ENCODE results near the gene PRC1.
A peak's percentile ranks its signal among the peaks of the same experiment; 100 is the strongest.

The PRC1 gene

DNA sequence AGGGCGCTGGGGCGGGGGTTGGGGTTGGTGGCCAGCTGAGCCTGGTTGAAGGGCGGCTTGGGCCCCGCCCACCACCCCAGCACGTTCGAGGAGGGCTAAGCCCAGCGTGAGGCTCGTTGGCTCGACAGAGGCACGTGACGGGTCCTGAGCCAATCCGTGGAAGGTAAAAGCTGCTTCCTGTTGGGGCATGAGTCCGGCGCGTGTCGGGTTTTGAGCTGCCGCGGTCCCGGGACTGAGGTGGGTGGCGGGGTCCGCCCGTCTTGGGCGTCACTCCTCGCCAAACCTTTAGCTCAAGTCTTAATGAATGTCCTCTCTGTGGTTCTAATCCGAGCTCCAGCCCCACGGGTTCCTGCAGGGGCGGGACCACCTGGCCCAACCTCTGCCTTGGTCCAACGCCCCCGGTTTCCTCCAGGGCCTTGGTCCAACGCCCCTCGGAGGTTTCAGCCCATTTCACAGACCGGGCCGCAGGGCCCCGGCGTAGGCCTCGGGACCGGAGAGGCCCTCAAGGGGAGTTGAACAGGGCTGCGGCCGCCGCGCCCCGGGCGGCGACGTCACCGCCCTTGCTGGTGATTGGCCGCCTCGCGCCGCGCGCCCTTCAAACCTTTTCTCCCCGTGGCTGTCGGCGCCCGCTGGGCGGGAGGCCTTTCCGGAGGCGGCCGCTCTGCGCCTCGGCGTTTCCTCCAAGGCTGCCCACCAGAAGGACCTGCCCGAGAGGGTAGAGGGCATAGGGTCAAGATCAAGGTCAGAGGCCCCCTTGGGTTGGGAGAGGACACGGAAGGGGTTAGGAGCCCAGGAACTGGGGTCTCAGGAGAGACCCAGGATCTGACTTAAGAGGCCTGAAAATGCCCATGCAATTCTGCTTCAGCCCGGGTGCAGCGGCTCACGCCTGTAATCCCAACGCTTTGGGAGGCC is 39.4 kb downstream of the PRC1 start, which contains the start of gene RCCD1:
Gene RCCD1 (plus strand): TSS at position 173 of the 912 bp plus-strand sequence. CDS start 1,851 bp downstream, outside the sequence.
- peak; percentile 72 to 76 (median 74) for DNase-seq

DNA sequence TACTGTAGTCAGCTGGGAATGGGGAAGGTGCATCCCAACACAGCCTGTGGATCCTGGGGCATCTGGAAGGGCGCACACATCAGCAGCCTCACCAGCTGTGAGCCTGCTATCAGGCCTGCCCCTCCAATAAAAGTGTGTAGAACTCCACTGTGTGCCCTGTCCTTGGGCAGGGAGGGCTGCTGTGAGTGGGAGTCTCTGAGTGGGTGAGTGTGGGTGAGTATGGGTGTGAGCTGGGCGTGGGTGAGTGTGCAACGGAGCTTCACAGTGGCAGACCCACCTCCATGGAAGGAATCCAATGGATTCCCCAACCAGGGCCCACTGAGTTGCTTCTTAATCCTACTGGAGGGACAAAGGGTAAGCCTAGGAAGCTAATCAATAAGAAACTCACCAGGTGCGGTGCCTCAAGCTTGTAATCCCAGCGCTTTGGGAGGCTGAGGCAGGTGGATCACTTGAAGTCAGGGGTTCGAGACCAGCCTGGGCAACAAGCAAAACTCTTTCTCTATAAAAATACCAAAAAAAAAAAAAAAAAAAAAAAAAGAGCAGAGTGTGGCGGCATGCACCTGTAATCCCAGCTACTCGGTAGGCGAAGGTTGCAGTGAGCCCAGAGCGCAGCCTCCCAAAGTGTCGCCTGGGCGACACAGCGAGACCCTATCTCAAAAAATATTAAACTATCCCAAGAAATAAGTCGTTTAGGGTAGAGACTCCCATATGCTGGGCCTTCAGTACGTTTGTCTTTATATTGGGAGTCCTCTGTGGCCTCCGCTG is 40.2 kb downstream of the PRC1 start:
- no peak for DNase-seq

DNA sequence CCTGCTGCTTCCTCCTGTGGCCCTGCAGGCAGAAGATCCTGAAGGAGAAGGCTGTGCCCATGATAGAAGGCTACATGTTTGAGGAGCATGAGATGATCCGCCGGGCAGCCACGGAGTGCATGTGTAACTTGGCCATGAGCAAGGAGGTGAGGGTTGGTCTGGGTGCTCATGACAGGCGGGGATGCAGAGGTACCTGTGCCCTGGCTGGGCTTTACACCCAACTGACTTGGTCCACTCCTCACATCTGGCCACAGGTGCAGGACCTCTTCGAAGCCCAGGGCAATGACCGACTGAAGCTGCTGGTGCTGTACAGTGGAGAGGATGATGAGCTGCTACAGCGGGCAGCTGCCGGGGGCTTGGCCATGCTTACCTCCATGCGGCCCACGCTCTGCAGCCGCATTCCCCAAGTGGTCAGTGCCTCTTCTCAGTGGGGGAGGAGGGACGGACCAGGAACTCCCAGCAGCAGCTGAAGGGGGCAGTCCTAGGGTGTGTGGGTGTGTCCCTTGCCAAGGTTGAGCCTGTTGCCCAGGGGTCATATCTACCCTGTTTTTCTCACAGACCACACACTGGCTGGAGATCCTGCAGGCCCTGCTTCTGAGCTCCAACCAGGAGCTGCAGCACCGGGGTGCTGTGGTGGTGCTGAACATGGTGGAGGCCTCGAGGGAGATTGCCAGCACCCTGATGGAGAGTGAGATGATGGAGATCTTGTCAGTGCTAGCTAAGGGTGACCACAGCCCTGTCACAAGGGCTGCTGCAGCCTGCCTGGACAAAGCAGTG is 41.2 kb downstream of the PRC1 start:
- DNase-seq: no peak

DNA sequence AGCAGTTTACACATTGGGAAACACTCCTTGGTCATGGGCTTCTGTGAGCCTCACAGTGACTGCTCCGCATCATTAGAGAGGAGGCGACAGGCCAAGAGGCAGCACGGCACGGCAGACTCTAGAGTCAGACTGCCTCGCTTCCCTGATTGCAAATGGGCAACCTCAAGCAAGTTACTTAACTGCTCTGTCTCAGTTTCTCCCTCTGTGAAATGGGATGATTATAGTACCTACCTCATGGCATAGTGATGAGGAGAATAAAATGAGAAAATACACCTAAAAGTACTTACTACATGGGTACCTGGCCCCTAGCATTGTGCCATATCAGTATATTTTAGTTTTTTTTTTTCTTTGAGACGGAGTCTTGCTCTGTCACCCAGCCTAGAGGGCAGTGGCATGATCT is 43.7 kb downstream of the PRC1 start:
- no peak for DNase-seq

DNA sequence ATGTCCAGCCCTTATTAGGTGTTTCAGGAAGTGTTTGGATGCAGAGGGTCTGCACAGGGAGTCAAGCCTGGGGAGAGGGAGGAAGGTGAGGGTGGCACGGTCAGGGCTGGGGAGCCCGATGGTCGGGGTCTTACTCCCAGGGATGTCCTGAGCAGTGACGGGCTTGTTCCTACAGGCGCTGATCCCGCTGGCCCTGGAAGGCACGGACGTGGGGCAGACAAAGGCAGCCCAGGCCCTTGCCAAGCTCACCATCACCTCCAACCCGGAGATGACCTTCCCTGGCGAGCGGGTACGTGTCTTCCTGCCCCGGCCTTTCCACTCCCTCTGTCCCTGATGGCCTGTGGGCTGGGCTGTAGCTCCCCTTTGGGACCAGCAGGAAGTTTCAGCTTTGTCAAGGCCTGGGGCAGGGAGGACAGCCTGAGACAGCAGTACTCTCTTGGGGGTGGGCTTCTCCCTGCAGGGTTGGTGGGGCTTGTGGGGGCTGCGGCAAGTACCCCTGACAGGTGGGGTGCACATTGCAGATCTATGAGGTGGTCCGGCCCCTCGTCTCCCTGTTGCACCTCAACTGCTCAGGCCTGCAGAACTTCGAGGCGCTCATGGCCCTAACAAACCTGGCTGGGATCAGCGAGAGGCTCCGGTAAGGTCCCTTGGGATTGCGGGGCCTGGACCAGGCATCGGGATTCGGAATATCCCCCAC is 44.2 kb downstream of the PRC1 start:
- no peak for DNase-seq

DNA sequence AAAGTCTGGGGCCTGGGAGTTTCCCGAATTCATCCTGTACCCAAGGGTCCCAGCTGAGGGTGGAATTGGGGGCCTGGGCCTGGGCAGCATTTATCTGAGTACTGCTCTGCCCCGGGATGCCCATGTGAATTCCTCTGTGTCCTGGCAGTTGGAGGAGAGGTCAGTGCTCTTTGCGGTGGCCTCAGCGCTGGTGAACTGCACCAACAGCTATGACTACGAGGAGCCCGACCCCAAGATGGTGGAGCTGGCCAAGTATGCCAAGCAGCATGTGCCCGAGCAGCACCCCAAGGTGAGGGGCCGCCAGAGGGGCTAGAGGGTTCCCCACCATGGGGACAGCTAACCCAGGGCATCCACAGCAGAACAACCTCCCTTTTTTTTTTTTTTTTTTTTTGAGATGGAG is 45.8 kb downstream of the PRC1 start:
- DNase-seq: no peak

DNA sequence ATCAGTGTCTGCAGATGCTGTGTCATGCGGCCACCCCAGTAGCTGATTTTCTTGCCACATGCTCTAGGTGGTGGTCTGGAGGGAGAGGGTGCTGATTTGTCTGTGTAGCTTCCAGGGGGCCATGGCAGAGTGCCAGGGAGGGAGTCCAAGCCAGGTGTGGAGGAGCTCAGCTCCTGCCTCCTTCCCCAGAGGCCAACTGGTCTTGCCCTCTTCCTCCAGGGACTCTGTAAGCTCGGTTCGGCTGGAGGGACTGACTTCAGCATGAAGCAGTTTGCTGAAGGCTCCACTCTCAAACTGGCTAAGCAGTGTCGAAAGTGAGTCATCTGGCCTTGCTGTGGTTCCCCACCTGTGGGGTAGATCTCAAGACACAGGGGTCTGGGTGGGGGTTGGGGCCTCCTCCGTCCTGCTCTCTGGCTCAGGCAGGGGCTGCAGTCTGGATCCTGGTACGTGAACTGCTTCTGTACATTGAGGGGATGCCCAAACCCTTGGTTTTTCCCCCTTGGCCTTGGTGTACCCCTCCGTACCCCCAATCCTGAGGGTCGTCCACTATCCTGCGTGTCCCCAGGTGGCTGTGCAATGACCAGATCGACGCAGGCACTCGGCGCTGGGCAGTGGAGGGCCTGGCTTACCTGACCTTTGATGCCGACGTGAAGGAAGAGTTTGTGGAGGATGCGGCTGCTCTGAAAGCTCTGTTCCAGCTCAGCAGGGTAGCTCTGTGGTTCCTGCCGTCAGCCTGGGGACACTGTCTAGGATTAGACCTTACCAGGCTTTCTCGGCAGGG is 46.6 kb downstream of the PRC1 start:
- DNase-seq: no peak

DNA sequence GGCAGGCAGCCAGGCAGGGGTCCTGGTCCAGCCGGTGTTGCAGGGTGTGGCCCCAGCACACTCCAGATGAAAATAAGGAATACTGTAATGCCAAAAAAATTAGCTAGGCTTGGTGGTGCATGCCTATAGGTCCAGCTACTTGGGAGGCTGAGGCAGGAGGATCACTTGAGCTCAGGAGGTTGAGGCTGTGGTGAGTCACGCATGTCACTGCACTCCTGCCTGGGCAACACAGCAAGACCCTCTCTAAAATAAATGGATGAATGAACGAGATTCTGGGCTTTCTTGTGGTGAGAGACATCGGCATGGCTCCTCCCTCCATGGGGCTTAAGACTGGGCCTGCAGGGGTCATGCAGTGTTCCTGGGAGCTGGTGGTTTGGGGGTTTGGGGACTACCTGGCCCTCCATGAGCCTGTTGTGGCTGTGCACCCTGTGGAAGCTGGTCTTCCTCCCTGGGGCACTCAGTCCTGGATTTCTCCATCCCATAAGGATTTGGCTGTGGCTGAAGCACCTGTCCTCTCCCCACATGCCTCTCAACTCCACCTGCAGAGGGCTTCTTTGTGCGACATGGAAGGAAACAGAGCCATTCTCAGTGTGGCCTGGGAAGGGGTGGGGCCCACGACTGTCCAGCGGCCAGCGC is 47.3 kb downstream of the PRC1 start:
- no peak for DNase-seq

DNA sequence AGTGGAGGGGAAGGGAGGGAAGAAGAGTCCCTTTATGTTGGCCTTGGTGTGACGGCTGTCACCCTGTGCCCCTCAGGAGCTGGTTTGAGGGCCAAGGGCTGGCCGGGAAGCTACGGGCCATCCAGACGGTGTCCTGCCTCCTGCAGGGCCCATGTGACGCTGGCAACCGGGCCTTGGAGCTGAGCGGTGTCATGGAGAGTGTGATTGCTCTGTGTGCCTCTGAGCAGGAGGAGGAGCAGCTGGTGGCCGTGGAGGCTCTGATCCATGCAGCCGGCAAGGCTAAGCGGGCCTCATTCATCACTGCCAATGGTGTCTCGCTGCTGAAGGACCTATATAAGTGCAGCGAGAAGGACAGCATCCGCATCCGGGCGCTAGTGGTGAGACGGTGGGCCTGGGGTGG is 47.8 kb downstream of the PRC1 start:
- DNase-seq: no peak

DNA sequence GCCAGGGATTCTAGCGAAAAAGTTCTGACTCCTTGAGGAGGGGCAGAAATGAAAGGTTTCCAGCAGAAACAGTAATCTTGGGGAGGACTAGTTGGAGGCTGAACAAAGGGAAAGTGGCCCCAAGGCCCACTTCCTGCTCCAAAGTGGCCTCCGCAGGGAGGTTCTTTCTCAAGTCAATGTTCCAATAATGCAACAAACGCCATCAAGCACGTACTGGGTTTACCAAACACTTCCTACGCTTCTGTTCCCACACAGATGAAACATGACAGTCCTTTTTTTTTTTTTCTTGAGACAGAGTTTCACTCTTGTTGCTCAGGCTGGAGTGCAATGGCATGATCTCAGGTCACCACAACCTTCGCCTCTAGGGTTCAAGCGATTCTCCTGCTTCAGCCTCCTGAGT is 49.2 kb downstream of the PRC1 start:
- no peak for DNase-seq

DNA sequence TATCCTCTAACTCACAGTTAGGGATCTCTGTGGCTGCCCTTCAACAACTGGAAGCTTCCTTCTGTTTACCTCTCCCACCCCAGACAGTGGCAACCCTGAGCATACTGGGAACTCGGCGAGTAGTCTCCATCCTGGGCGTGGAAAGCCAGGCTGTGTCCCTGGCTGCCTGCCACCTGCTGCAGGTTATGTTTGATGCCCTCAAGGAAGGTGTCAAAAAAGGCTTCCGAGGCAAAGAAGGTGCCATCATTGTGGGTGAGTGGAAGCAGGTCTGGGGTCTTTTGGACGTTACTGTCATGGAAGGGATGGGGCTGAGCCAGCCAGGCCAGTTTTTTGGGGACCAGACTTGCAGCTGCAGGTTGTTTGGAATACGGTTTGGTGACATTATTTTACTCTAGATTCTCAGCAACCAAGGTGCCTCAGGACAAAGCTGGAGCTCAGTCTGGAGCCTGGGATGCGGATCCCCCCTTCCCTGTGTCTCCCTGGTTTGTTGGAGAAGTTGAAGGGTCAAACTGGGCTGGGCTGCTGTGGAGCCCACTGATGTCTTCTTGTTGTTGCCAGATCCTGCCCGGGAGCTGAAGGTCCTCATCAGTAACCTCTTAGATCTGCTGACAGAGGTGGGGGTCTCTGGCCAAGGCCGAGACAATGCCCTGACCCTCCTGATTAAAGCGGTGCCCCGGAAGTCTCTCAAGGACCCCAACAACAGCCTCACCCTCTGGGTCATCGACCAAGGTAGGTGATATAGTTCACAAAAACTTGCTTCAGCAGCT is 51.8 kb downstream of the PRC1 start:
- DNase-seq: no peak

DNA sequence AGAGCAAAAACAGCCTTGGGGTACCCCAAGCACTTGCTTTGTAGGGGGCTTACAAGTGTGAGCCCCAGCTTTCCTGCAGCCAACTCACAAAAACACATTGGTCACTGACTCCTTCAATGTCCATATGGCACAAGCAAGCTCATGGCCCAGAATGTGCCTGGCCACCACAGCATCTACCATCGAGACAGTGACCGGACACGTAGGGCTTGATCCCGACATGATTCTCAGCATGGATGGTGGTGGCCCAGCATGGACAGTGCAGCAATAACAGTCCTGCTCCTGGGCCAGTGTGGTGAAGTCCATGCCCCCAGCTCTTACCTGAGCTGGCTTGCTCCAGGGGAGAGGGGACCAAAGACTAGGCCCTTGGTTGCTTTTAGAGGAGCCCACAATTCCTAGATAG is 53.3 kb downstream of the PRC1 start:
- DNase-seq: no peak

DNA sequence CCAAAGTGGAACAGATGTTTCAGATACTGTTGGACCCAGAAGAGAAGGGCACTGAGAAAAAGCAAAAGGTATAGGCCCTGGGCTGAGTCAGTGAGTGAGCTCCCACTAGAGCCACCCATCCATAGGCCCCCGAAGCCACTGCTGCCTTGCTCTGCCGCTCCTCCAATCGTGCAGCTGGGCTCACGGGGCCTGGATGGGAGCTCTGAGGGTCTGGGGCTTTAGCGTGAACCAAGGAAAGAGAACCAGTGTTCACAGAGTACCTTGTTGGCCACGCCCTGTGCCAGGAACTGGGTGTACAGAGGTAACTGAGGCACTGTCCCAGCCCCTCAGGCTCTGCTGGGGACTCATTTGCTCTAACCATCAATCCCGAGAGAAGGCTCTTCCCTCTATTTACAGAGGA is 54.6 kb downstream of the PRC1 start:
- no peak for DNase-seq

DNA sequence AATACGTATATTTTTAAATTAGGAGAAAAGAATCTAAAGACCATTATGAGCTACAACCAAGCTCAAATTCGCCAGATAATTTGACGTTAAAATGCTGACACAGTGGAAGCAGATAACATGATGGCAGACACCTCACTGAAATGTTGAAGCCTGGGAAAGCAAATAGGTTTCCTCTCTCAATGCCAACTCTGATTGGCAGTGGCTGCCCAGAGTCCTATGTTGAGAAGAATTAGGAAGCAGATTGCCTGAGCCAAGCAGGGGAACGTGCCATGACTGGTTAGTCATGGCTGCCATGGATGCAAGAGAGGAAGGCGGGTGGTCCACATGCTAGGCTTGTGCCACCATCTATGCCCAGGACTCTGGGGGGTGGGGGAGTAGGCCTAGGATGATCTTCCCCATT is 56.1 kb downstream of the PRC1 start:
- no peak for DNase-seq

DNA sequence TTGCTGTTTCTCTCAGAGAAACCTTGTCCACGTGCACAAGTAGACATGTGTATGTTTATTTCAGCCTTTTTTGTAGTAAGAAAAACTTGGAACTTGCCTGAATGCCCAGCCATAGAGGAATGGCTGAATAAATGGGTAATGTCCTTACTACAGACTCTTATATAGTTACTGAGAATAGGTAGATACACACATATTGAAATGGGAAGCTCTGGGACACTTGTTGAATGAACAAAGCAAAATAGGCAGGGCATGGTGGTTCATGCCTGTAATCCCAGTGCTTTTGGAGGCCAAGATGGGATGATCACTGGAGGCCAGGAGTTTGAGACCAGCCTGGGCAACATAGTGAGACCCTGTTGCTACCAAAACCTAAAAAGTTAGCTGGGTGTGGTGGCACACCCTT is 57.5 kb downstream of the PRC1 start:
- no peak for DNase-seq

DNA sequence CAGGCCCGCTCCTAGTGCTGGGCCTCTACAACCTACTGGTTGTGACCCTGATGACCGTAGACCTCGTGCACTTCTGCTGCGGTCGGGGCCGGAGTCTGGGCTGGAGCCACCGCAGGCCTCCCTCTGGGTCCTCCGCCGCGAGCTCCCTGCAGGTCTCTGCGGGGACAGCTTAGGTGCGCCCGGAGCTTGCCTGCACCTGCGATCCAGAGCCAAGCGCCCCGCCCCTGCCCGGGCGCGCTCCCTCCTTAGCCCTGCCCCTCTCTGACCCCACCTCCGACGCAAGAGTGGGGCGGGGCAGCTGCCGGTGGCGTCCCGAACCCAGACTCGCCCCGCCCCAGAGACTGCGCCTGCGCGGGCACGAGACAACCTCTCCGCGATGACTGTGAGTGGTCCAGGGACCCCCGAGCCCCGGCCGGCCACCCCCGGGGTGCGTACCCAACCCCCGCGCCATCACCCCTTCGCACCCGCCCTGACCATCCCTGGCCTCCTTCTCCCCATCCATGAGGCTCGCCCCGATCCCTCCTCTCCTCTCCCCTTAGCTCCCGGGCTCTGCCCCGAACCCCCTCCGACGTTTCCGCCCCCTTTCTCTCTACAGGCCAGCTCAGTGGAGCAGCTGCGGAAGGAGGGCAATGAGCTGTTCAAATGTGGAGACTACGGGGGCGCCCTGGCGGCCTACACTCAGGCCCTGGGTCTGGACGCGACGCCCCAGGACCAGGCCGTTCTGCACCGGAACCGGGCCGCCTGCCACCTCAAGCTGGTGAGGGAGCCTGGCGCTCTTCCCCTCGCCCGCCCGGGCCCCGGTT is 59.2 kb downstream of the PRC1 start, which contains the start of gene UNC45A:
Gene UNC45A (plus strand): TSS at position 337 of the 803 bp plus-strand sequence. CDS start 40 bp downstream, at position 377.
- peak; percentile 90 to 97 (median 93) for DNase-seq

DNA sequence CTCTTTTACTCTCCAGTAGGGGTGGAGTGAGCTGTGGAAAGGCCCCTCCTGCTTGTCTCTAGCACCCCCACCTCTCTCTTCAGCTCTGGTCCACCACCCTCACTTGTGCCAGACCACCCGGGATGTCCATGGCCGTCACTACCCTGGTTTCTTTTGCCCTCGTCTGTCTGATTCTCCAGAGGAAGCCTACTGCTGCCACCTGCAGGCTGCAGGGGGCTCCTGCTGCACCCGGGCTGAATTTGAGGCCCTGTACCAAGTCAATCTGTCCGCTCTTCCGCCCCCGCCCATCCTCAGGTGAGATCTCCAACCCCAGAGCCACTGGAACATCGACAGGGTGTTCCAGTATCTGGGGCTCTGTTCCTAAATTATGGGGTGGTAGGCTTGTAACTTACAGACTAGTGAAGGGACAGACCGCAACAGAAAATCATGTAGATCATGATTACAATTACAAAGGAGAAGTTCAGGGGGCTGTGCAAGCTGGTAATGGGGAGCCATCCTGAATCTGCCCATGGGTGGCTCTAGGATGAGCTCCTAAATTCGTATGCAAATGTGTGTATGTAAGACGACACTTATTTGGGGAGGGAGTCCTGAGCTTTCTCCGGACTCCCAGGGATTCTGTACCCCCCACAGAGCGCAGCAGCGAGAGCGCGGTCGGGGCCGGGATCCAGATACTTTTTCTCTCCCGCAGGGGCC is 59.9 kb downstream of the PRC1 start:
- DNase-seq: peak; percentile 60 to 78 (median 74)

DNA sequence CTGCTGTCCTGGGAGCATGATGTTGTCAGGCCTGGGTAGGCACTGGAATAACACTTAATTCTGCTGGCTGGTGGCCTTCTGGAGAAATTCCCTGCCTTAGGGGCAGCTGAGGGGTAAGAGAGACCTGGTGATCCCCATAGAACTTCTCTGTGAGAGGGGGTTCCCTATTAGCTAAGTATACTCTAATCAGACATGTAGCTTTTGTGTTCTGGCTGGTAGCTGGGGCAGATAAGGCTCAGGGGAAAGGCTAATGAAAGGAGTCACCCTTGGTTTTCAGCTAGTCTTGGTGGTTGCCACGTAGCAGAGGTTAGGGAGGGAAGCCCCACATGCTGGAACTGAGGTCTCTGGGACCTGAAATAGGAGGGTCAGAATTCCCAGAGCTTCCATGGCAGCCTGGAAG is 61.0 kb downstream of the PRC1 start:
- no peak for DNase-seq

DNA sequence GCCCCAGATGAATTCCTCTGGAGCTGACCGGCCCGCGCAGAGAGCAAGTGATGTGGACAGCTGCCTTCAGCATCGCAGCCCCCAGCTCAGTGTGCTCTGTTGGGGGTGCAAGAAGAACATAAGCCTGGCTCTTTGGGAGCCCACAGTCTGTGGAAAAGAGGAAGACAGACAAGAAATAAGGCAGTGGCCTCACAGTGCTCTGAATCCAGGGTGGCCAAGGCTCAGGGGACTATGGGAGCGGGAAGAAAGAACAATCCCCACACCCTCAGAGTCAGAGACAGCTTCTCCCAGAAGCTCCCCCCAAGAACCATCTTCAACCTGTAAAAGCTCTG is 61.7 kb downstream of the PRC1 start:
- DNase-seq: no peak

All from activated CD4-positive, CD25-positive, alpha-beta regulatory T cell (primary cell).